Osteoblast (primary cell): ENCODE data around the gene RFC2. TPM values are rescaled to one million over a fixed set of nuclear protein-coding genes. Genes with fewer than 3 reads are reported as not detected.

Experiments
- DNase-seq: peaks from one replicate; pipeline ENCODE4 v3.0.0; 2011; ENCODE audit warnings: low spot score, mixed read lengths; ENCODE audit not compliant: insufficient read length; ENCODE audit errors: missing footprints
- H2AFZ ChIP-seq: 2 replicates; pipeline ENCODE4 v1.6.0; 2011; ENCODE audit warnings: mild to moderate bottlenecking, low read length
- H3K27ac ChIP-seq: 2 replicates; pipeline ENCODE4 v1.5.1; 2011; ENCODE audit warnings: mild to moderate bottlenecking, low read depth, low read length, moderate library complexity
- H3K27me3 ChIP-seq: 2 replicates; pipeline ENCODE4 v1.6.0; 2012; ENCODE audit warnings: mild to moderate bottlenecking, control low read depth, inconsistent platforms, low read length, moderate library complexity; ENCODE audit not compliant: insufficient read depth
- H3K36me3 ChIP-seq: 2 replicates; pipeline ENCODE4 v1.5.1; 2011; ENCODE audit warnings: mild to moderate bottlenecking, low read length, control low read depth, moderate library complexity; ENCODE audit not compliant: insufficient read depth
- H3K4me1 ChIP-seq: 2 replicates; pipeline ENCODE4 v1.5.1; 2011; ENCODE audit warnings: mild to moderate bottlenecking, low read length, control low read depth, moderate library complexity; ENCODE audit not compliant: insufficient read depth
- H3K4me2 ChIP-seq: 2 replicates; pipeline ENCODE4 v1.6.0; 2011; ENCODE audit warnings: mild to moderate bottlenecking, low read length; ENCODE audit not compliant: insufficient read depth
- H3K4me3 ChIP-seq: fragments of 200-600 bp; sonication (generic); 3 replicates; pipeline ENCODE4 v1.5.1; 2012; ENCODE audit warnings: mild to moderate bottlenecking, low read length, inconsistent platforms; ENCODE audit not compliant: insufficient read depth
- H3K79me2 ChIP-seq: 2 replicates; pipeline ENCODE4 v1.6.0; 2012; ENCODE audit warnings: mild to moderate bottlenecking, low read length, control low read depth, inconsistent platforms; ENCODE audit not compliant: insufficient read depth
- H3K9me3 ChIP-seq: 2 replicates; pipeline ENCODE4 v1.5.1; 2011; ENCODE audit warnings: low read depth, low read length, control low read depth
- H4K20me1 ChIP-seq: 2 replicates; pipeline ENCODE4 v1.6.0; 2012; ENCODE audit warnings: mild to moderate bottlenecking, low read length, control low read depth; ENCODE audit not compliant: insufficient read depth
- CTCF ChIP-seq: IDR thresholded peaks from 2 replicates; pipeline ENCODE4 v1.5.1; 2011; ENCODE audit warnings: mild to moderate bottlenecking, low read depth, low read length, moderate library complexity; ENCODE audit errors: extremely low read depth
- total RNA-seq: library from RNA; depleted of rRNA; stranded (reverse); fragments of >200 nt; gene quantifications from 2 replicates; pipeline ENCODE4 v1.2.3, GENCODE V29; 2012

RFC2 gene
- total RNA-seq, 1 donor, result 12.3 TPM

GRCh38 chr7:74190259-74190658 is 63.9 kb downstream of the RFC2 start:
- Histone ChIP-seq H4K20me1 (peaks cover 62% of the 10 kb centered on the region), H3K4me3 (no peak overlapping the region), H3K36me3 (peaks cover 74% of the 10 kb centered on the region), H3K4me2 (no peak overlapping the region), H3K9me3 (no peaks in the 10 kb centered on the region), H3K27ac (no peak overlapping the region), H2AFZ (no peak overlapping the region), H3K79me2 (peaks cover 91% of the 10 kb centered on the region), H3K27me3 (no peaks in the 10 kb centered on the region), H3K4me1 (peaks cover 25% of the 10 kb centered on the region)
- no peak for TF ChIP-seq CTCF
- no peak for DNase-seq

GRCh38 chr7:74187915-74188675 is 66.1 kb downstream of the RFC2 start:
- Histone ChIP-seq H3K4me1 (peaks cover 29% of the 10 kb centered on the region), H3K4me2 (peak overlapping the region; percentile 32), H3K9me3 (no peaks in the 10 kb centered on the region), H3K79me2 (peaks cover 96% of the 10 kb centered on the region), H3K27me3 (no peaks in the 10 kb centered on the region), H4K20me1 (peaks cover 78% of the 10 kb centered on the region), H3K36me3 (peaks cover 55% of the 10 kb centered on the region), H3K27ac (peak overlapping the region; percentile 36), H2AFZ (no peak overlapping the region), H3K4me3 (no peak overlapping the region)
- no peak for TF ChIP-seq CTCF
- no peak for DNase-seq

- peaks cover 46% of the 10 kb centered on the region for H3K36me3 ChIP-seq
- no peak overlapping the region for H3K4me2 ChIP-seq
- H3K27me3 ChIP-seq, result no peaks in the 10 kb centered on the region
- H3K4me3 ChIP-seq, result no peak overlapping the region
- H4K20me1 ChIP-seq, result peaks cover 93% of the 10 kb centered on the region
- no peak overlapping the region for H2AFZ ChIP-seq
- H3K79me2 ChIP-seq, result peaks cover 100% of the 10 kb centered on the region
- no peaks in the 10 kb centered on the region for H3K9me3 ChIP-seq
- no peak for TF ChIP-seq CTCF
- peak overlapping the region; percentile 15 for H3K27ac ChIP-seq
- peak; percentile 70 for DNase-seq
- peaks cover 42% of the 10 kb centered on the region for H3K4me1 ChIP-seq
These were observed 68.6 kb downstream of the RFC2 start for GRCh38 chr7:74185636-74186035.

GRCh38 chr7:74185016-74185415 is 69.2 kb downstream of the RFC2 start:
- Histone ChIP-seq H2AFZ (no peak overlapping the region), H4K20me1 (peaks cover 94% of the 10 kb centered on the region), H3K4me2 (no peak overlapping the region), H3K4me3 (no peak overlapping the region), H3K27me3 (no peaks in the 10 kb centered on the region), H3K4me1 (peaks cover 42% of the 10 kb centered on the region), H3K27ac (peak overlapping the region; percentile 15), H3K36me3 (peaks cover 42% of the 10 kb centered on the region), H3K79me2 (peaks cover 100% of the 10 kb centered on the region), H3K9me3 (no peaks in the 10 kb centered on the region)
- TF ChIP-seq CTCF, result no peak
- no peak for DNase-seq
